HEK293 (cell line): Measurements from ENCODE around the gene IKZF2.

Experiments used
- CTCF ChIA-PET: fragments of 350-600 bp; formaldehyde crosslinking; extraction: SDS; loops from one replicate; lab custom pipeline; 2021; ENCODE audit warnings: antibody characterized with exemption; lab: Yijun Ruan, JAX
- POLR2A ChIA-PET: fragments of 300-600 bp; formaldehyde crosslinking; extraction: SDS; loops from one replicate; lab custom pipeline; 2020; ENCODE audit warnings: antibody characterized with exemption, inconsistent platforms; lab: Yijun Ruan, JAX
- H3K27ac ChIP-seq: fragments of 200-500 bp; sonication (Bioruptor generic); 2 replicates; pipeline ENCODE4 v1.5.1; 2014; ENCODE audit warnings: low read depth, low read length, control low read depth, inconsistent platforms; ENCODE audit errors: extremely low read depth
- H3K36me3 ChIP-seq, 2 experiments: fragments of 200-500 bp in 1 of 2; sonication (Bioruptor generic) in 1 of 2; 1 replicate in 1 of 2; 2 replicates in 1 of 2; pipeline ENCODE4 v1.5.1; 2014 to 2017; ENCODE audit warnings: inconsistent platforms in 2 of 2, low read length in 2 of 2; ENCODE audit not compliant: control insufficient read depth in 2 of 2, insufficient read depth in 1 of 2
- H3K4me1 ChIP-seq: fragments of 200-500 bp; sonication (Bioruptor generic); 2 replicates; pipeline ENCODE4 v1.5.1; 2014; ENCODE audit warnings: mild to moderate bottlenecking, low read length, inconsistent platforms; ENCODE audit not compliant: control insufficient read depth, insufficient read depth
- H3K4me3 ChIP-seq: 2 replicates; pipeline ENCODE4 v1.5.1; 2011; ENCODE audit warnings: low read depth, mild to moderate bottlenecking, control low read depth, low read length, moderate library complexity
- H3K9me3 ChIP-seq: fragments of 200-500 bp; sonication (Bioruptor generic); 2 replicates; pipeline ENCODE4 v1.5.1; 2014; ENCODE audit warnings: low read depth, low read length, inconsistent platforms; ENCODE audit not compliant: control insufficient read depth, insufficient read depth
- HIC1 ChIP-seq: fragments of 450-650 bp; formaldehyde crosslinking; IDR thresholded peaks from 2 replicates; pipeline ENCODE4 v1.5.1; 2016; ENCODE audit warnings: missing biosample characterization, missing genetic modification characterization
- TRIM28 ChIP-seq: IDR thresholded peaks from 2 replicates; pipeline ENCODE4 v1.6.1; 2011; ENCODE audit warnings: low read length, control low read depth, borderline replicate concordance
- ZBTB7A ChIP-seq: fragments of 450-650 bp; formaldehyde crosslinking; IDR thresholded peaks from 2 replicates; pipeline ENCODE4 v1.5.1; 2016; ENCODE audit warnings: low read depth, missing biosample characterization, missing genetic modification characterization
- ZFP41 ChIP-seq: fragments of 450-650 bp; formaldehyde crosslinking; IDR thresholded peaks from 2 replicates; pipeline ENCODE4 v1.5.1; 2016; ENCODE audit warnings: missing biosample characterization, missing genetic modification characterization, borderline replicate concordance
- ZNF202 ChIP-seq: fragments of 450-650 bp; formaldehyde crosslinking; IDR thresholded peaks from 2 replicates; pipeline ENCODE4 v1.5.1; 2016; ENCODE audit warnings: missing biosample characterization, missing genetic modification characterization, borderline replicate concordance
- ZXDB ChIP-seq: fragments of 450-650 bp; formaldehyde crosslinking; IDR thresholded peaks from 2 replicates; pipeline ENCODE4 v1.5.1; 2016; ENCODE audit warnings: missing biosample characterization, missing genetic modification characterization

IKZF2 gene

GRCh38 chr2:212949786-212950185, 201.6 kb downstream of the IKZF2 start:
- ChIA-PET POLR2A (no interaction called here), CTCF (interaction anchor here (1.0 kb wide), 1 partner anchor 57 kb away, joined by 3 read pairs; no protein-coding TSS in a partner anchor)
- Histone ChIP-seq H3K9me3 (no peaks in the 10 kb centered on the region), H3K4me1 (no peaks in the 10 kb centered on the region), H3K27ac (no peak overlapping the region), H3K4me3 (no peak overlapping the region), H3K36me3 (no peaks in the 10 kb centered on the region)
- TF ChIP-seq ZNF202 (tag by site-specific recombination), result no peak
- no peak for TF ChIP-seq ZXDB (tag by site-specific recombination)
- no peak for TF ChIP-seq TRIM28
- TF ChIP-seq HIC1 (tag by site-specific recombination), result no peak
- TF ChIP-seq ZFP41, result no peak
- TF ChIP-seq ZBTB7A (tag by site-specific recombination), result no peak
